ENCODE results near the gene ZNF526. TPM values are rescaled to one million over a fixed set of nuclear protein-coding genes. Genes with fewer than 3 reads are reported as not detected.
A peak's percentile ranks its signal among the peaks of the same experiment; 100 is the strongest.

Gene ZNF526
- polyA plus RNA-seq, 1 experiment = 5.9 TPM

DNA sequence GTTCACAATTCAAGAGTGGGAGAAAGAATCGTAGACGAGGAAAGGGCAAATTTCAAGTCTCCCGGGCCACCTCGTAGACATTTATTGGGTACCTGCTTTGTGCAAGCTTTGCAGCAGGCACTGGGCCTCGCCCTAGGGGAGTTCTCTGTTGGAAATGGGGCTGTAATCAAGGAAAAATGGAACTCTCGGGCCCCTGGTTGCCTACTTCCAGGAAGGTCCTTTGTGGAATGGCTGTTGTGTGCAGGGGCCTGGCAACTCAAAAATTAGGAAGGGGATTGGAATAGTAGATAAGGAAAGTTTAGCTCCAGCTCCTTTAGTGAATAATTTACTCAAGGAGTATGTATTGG, 612 bp downstream of the ZNF526 start:
- Histone ChIP-seq H3K36me3 (ENCODE audit: control insufficient read depth, insufficient read depth, low read length) (peaks cover 17% of the 10 kb centered on the region), H3K27me3 (ENCODE audit: control insufficient read depth, insufficient read depth, low read length) (no peaks in the 10 kb centered on the region), H3K4me3 (ENCODE audit: low read depth, low read length) (peak overlapping the region; percentile 72)
- TF ChIP-seq, protein P1, sequence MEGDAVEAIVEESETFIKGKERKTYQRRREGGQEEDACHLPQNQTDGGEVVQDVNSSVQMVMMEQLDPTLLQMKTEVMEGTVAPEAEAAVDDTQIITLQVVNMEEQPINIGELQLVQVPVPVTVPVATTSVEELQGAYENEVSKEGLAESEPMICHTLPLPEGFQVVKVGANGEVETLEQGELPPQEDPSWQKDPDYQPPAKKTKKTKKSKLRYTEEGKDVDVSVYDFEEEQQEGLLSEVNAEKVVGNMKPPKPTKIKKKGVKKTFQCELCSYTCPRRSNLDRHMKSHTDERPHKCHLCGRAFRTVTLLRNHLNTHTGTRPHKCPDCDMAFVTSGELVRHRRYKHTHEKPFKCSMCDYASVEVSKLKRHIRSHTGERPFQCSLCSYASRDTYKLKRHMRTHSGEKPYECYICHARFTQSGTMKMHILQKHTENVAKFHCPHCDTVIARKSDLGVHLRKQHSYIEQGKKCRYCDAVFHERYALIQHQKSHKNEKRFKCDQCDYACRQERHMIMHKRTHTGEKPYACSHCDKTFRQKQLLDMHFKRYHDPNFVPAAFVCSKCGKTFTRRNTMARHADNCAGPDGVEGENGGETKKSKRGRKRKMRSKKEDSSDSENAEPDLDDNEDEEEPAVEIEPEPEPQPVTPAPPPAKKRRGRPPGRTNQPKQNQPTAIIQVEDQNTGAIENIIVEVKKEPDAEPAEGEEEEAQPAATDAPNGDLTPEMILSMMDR (IDR thresholded peaks at IDR 0.05; ENCODE audit: insufficient read depth, low read depth, low read length) = no peak
- no peak for DNase-seq (ENCODE audit: low read depth)
- POLR2A ChIA-PET = no interaction called here
- CTCF ChIA-PET = interaction anchor here (1.2 kb wide), 1 partner anchor 19 kb away, joined by 4 read pairs; no protein-coding TSS in a partner anchor

DNA sequence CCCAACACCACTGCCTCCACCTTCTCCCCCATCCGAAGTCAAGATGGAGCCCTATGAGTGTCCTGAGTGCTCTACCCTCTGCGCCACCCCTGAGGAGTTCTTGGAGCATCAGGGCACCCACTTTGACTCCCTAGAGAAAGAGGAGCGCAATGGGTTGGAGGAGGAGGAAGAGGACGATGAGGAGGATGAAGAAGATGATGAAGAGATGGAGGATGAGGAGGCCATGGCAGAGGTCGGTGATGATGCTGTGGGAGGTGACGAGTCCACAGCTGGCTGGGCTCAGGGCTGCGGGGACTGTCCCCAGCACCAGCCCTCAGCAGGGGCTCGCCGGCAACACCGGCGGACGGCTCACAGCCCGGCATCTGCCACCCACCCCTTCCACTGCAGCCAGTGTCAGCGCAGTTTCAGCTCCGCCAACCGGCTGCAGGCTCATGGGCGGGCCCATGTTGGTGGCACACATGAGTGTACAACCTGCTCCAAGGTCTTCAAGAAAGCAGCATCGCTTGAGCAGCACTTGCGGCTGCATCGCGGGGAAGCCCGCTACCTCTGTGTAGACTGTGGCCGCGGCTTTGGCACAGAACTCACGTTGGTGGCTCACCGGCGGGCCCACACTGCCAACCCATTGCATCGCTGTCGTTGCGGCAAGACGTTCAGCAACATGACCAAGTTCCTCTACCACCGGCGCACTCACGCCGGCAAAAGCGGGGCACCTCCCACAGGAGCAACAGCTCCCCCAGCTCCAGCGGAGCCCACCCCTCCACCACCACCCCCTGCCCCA, 5.0 kb downstream of the ZNF526 start:
- POLR2A ChIA-PET = no interaction called here

DNA sequence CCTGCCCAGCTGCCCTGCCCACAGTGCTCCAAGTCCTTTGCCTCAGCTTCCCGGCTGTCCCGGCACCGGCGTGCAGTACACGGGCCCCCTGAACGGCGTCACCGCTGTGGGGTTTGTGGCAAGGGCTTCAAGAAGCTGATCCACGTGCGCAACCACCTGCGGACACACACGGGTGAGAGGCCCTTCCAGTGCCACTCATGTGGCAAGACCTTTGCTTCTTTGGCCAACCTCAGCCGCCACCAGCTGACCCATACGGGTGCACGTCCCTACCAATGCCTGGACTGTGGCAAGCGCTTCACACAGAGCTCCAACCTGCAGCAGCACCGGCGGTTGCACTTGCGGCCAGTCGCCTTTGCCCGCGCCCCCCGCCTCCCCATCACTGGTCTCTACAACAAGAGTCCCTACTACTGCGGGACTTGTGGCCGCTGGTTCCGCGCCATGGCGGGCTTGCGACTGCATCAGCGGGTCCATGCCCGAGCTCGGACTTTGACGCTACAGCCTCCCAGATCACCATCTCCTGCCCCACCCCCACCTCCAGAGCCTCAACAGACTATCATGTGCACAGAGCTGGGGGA, 5.7 kb downstream of the ZNF526 start:
- H3K36me3 ChIP-seq (ENCODE audit: control insufficient read depth, insufficient read depth, low read length) = peaks cover 36% of the 10 kb centered on the region
- TF ChIP-seq, protein P1 (IDR thresholded peaks at IDR 0.05; ENCODE audit: insufficient read depth, low read depth, low read length) = no peak
- no peak for DNase-seq (ENCODE audit: low read depth)
- ChIA-PET POLR2A (no interaction called here), CTCF (interaction anchor here (1.3 to 1.6 kb wide), 2 partner anchors 17 to 20 kb away, joined by 3 to 4 read pairs; partner anchors contain the start of gene GSK3A)
- H3K27me3 ChIP-seq (ENCODE audit: control insufficient read depth, insufficient read depth, low read length) = no peaks in the 10 kb centered on the region
- H3K4me3 ChIP-seq (ENCODE audit: low read depth, low read length) = no peak overlapping the region

More for the DNA sequence above, 5.0 kb downstream of the ZNF526 start:
- CTCF ChIA-PET = interaction anchor here (1.3 to 1.6 kb wide), 2 partner anchors 18 to 21 kb away, joined by 3 to 4 read pairs; partner anchors contain the start of gene GSK3A
- no peak for DNase-seq (ENCODE audit: low read depth)
- H3K4me3 ChIP-seq (ENCODE audit: low read depth, low read length) = no peak overlapping the region
- TF ChIP-seq, protein P1 (IDR thresholded peaks at IDR 0.05; ENCODE audit: insufficient read depth, low read depth, low read length) = no peak
- H3K27me3 ChIP-seq (ENCODE audit: control insufficient read depth, insufficient read depth, low read length) = no peaks in the 10 kb centered on the region
- peaks cover 31% of the 10 kb centered on the region for H3K36me3 ChIP-seq (ENCODE audit: control insufficient read depth, insufficient read depth, low read length)

DNA sequence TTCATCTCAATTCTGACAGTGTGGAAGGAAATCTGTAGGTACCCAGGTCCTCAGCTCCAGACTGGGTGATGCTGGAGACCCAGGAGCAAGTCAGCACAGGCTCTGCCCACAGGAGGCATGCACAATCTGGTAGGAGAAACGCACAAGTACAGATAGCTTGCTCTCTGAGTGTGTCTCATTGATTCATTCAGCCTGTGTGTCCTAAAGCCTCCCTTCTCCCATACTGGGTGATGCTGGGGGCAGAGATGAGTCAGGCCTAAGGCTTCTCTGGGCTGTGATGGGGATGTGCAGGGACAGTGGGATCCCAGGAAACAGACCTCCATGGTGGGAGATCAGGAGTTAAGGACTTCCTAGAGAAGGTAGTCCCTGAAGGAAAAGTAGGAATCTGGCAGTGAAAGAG, 6.8 kb downstream of the ZNF526 start:
- no peak for DNase-seq (ENCODE audit: low read depth)
- Histone ChIP-seq H3K36me3 (ENCODE audit: control insufficient read depth, insufficient read depth, low read length) (peaks cover 36% of the 10 kb centered on the region), H3K4me3 (ENCODE audit: low read depth, low read length) (no peak overlapping the region), H3K27me3 (ENCODE audit: control insufficient read depth, insufficient read depth, low read length) (no peaks in the 10 kb centered on the region)
- ChIA-PET CTCF (no interaction called here), POLR2A (no interaction called here)
- TF ChIP-seq, protein P1 (IDR thresholded peaks at IDR 0.05; ENCODE audit: insufficient read depth, low read depth, low read length) = no peak

DNA sequence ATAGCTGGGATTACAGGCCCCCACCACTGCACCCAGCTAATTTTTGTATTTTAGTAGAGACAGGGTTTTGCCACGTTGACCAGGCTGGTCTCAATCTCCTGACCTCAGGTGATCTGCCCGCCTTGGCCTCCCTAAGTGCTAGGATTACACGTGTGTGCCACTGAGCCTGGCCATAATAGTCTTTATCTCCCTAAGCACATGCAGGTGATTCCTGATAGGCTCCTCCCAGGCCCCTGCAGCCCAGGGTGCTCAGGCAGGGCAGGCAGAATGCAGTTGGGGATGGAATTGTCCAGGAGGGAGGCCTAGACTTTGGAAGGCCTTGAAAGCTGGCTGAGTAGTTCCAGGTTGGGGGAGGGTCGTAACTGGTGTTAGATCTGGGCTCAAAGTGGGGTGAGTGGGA, 8.5 kb downstream of the ZNF526 start:
- TF ChIP-seq, protein P1 (IDR thresholded peaks at IDR 0.05; ENCODE audit: insufficient read depth, low read depth, low read length) = no peak
- POLR2A ChIA-PET = no interaction called here
- H3K36me3 ChIP-seq (ENCODE audit: control insufficient read depth, insufficient read depth, low read length) = peaks cover 49% of the 10 kb centered on the region

More for the DNA sequence above, 8.5 kb downstream of the ZNF526 start:
- CTCF ChIA-PET = interaction anchor here (0.7 kb wide), 1 partner anchor 15 kb away, joined by 4 read pairs; no protein-coding TSS in a partner anchor
- Histone ChIP-seq H3K4me3 (ENCODE audit: low read depth, low read length) (no peak overlapping the region), H3K27me3 (ENCODE audit: control insufficient read depth, insufficient read depth, low read length) (no peaks in the 10 kb centered on the region)
- no peak for DNase-seq (ENCODE audit: low read depth)
